Measurements from ENCODE around the gene KCNJ10.

KCNJ10 gene

DNA sequence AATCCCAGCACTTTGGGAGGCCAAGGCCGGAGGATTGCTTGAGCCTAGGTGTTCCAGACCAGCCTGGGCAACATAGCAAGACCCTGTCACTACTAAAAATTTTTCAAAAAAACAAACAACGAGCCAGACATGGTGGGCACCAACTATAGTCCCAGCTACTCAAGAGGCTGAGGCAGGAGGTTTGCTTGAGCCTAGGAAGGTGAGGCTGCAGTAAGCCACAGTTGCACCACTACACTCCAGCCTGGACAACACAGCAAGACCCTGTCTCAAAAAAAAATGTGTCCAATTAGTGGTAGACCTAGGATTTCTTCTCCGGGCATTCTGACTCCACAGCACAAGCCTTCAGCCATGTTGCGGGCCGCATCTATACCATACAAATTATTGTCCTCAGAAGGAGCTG is 35.2 kb upstream of the KCNJ10 start:
- H3K27me3 ChIP-seq (ENCODE audit: insufficient read depth, low read length, poor library complexity) = no peaks in the 10 kb centered on the region
- no peaks in the 10 kb centered on the region for H3K9me3 ChIP-seq (ENCODE audit: insufficient read depth, low read length, severe bottlenecking)
- peaks cover 9% of the 10 kb centered on the region for H3K4me1 ChIP-seq (ENCODE audit: insufficient read depth, low read length)
- H3K4me2 ChIP-seq (ENCODE audit: insufficient read depth, low read length) = no peak overlapping the region
- no peaks in the 10 kb centered on the region for H3K79me2 ChIP-seq (ENCODE audit: insufficient read depth, low read length)
- no peak overlapping the region for H3K9ac ChIP-seq (ENCODE audit: low read depth, low read length)
- no peaks in the 10 kb centered on the region for H4K20me1 ChIP-seq (ENCODE audit: insufficient read depth, low read length)
- H3K36me3 ChIP-seq (ENCODE audit: insufficient read depth, low read length) = no peaks in the 10 kb centered on the region
- no peak for TF ChIP-seq CTCF (IDR thresholded peaks at IDR 0.05; ENCODE audit: borderline replicate concordance, extremely low read depth, low read length, poor library complexity, severe bottlenecking)
- no peak for TF ChIP-seq EZH2 (IDR thresholded peaks at IDR 0.05; ENCODE audit: borderline replicate concordance, low read depth, low read length, severe bottlenecking)
- H2AFZ ChIP-seq (ENCODE audit: low read depth, low read length) = no peak overlapping the region
- ATAC-seq (ENCODE audit: insufficient read depth, low read depth) (no peak), DNase-seq (no peak)
- H3K4me3 ChIP-seq (ENCODE audit: low read depth in 1 of 2, low read length in 2 of 2) = no peak overlapping the region
- H3K27ac ChIP-seq (ENCODE audit: low read length) = no peak overlapping the region

DNA sequence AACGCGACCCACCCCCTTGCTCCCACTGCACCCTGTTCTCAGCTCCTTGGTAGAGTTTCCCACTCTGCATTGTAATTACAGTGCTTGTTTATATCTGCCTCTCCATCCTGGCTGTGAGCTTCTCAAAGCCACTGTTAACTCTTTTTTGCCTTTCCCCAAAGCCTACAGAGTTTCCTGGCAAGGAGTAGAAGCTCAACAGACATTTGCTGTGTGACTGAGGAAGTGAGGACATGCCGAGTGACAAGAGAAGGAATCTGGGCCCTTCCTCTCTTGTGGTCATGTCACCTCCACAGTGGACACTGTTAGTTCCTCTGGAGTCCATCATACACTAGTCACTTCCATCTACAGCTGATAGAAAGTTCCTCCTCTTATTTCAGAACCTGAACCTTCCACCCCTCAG is 34.5 kb upstream of the KCNJ10 start:
- Histone ChIP-seq H3K9me3 (ENCODE audit: insufficient read depth, low read length, severe bottlenecking) (no peaks in the 10 kb centered on the region), H3K27me3 (ENCODE audit: insufficient read depth, low read length, poor library complexity) (no peaks in the 10 kb centered on the region), H2AFZ (ENCODE audit: low read depth, low read length) (no peak overlapping the region), H3K36me3 (ENCODE audit: insufficient read depth, low read length) (no peaks in the 10 kb centered on the region), H3K4me1 (ENCODE audit: insufficient read depth, low read length) (peaks cover 10% of the 10 kb centered on the region), H3K9ac (ENCODE audit: low read depth, low read length) (no peak overlapping the region), H3K27ac (ENCODE audit: low read length) (no peak overlapping the region), H4K20me1 (ENCODE audit: insufficient read depth, low read length) (no peaks in the 10 kb centered on the region), H3K79me2 (ENCODE audit: insufficient read depth, low read length) (no peaks in the 10 kb centered on the region), H3K4me2 (ENCODE audit: insufficient read depth, low read length) (no peak overlapping the region), H3K4me3 (ENCODE audit: low read depth in 1 of 2, low read length in 2 of 2) (no peak overlapping the region)
- DNase-seq (no peak), ATAC-seq (ENCODE audit: insufficient read depth, low read depth) (no peak)
- TF ChIP-seq CTCF (IDR thresholded peaks at IDR 0.05; ENCODE audit: borderline replicate concordance, extremely low read depth, low read length, poor library complexity, severe bottlenecking) = no peak
- TF ChIP-seq EZH2 (IDR thresholded peaks at IDR 0.05; ENCODE audit: borderline replicate concordance, low read depth, low read length, severe bottlenecking) = no peak

DNA sequence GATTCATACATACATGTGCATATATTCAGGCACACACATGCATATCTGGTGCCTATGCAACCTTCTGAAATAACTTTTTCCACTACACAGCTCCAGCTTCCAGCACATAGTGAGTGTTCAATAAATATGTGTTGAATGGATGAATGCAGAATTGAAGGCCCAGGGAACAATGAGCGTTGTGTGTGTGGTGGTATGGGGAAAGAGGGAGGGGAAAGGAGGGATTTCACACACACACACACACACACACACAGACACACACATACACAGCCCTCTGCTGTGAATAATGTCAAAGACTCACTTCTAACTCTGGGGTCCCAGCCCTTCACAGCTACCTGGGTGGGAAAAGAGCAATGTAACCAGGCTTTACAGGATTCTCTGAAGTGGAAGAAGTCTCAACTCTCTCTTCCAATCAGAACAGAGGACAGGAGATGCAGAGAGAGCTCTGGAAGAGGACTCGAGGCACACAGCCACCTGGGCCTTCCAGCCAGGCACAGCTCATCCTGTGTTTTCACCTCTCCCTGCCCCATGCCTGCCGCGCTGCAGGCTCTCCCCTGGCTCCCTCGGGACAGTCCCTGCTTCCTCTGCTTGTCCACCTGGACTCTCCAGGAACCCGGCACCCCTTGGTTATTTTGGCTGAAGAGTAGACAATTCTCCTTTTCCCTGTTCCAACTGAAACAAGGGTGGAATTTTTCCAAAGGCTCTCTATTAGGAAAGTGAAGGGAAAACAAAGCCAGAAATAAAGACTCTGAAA is 33.9 kb upstream of the KCNJ10 start:
- no peak for DNase-seq
- no peak for TF ChIP-seq EZH2 (IDR thresholded peaks at IDR 0.05; ENCODE audit: borderline replicate concordance, low read depth, low read length, severe bottlenecking)
- TF ChIP-seq CTCF (IDR thresholded peaks at IDR 0.05; ENCODE audit: borderline replicate concordance, extremely low read depth, low read length, poor library complexity, severe bottlenecking) = no peak
- no peak overlapping the region for H3K9ac ChIP-seq (ENCODE audit: low read depth, low read length)
- no peaks in the 10 kb centered on the region for H3K9me3 ChIP-seq (ENCODE audit: insufficient read depth, low read length, severe bottlenecking)
- no peaks in the 10 kb centered on the region for H4K20me1 ChIP-seq (ENCODE audit: insufficient read depth, low read length)
- no peak overlapping the region for H3K4me3 ChIP-seq (ENCODE audit: low read depth in 1 of 2, low read length in 2 of 2)
- H3K27ac ChIP-seq (ENCODE audit: low read length) = no peak overlapping the region
- peaks cover 16% of the 10 kb centered on the region for H3K4me1 ChIP-seq (ENCODE audit: insufficient read depth, low read length)
- no peak for ATAC-seq (ENCODE audit: insufficient read depth, low read depth)
- H3K27me3 ChIP-seq (ENCODE audit: insufficient read depth, low read length, poor library complexity) = no peaks in the 10 kb centered on the region
- no peak overlapping the region for H2AFZ ChIP-seq (ENCODE audit: low read depth, low read length)
- H3K4me2 ChIP-seq (ENCODE audit: insufficient read depth, low read length) = no peak overlapping the region
- no peaks in the 10 kb centered on the region for H3K79me2 ChIP-seq (ENCODE audit: insufficient read depth, low read length)
- no peaks in the 10 kb centered on the region for H3K36me3 ChIP-seq (ENCODE audit: insufficient read depth, low read length)
